Fibroblast of lung (primary cell): ENCODE results near the gene WDR87. TPM values are rescaled to one million over a fixed set of nuclear protein-coding genes. Genes with fewer than 3 reads are reported as not detected.
A peak's percentile ranks its signal among the peaks of the same experiment; 100 is the strongest.

Experiments
- DNase-seq, 2 donors: peaks; one replicate each; pipeline versions ENCODE4 v3.0.0 to v3.0.0-alpha.2; 2010; ENCODE audit warnings: low read depth in 2 of 2
- H2AFZ ChIP-seq: 2 replicates; pipeline ENCODE4 v1.5.1; 2012; ENCODE audit warnings: low read length, control low read depth, inconsistent platforms
- H3K27ac ChIP-seq: 2 replicates; pipeline ENCODE4 v1.5.1; 2011; ENCODE audit warnings: low read length, control low read depth; ENCODE audit not compliant: insufficient read depth
- H3K27me3 ChIP-seq: 2 replicates; pipeline ENCODE4 v1.5.1; 2011; ENCODE audit warnings: mild to moderate bottlenecking, low read length; ENCODE audit not compliant: control insufficient read depth, insufficient read depth
- H3K36me3 ChIP-seq: 2 replicates; pipeline ENCODE4 v1.5.1; 2011; ENCODE audit warnings: low read length; ENCODE audit not compliant: control insufficient read depth, insufficient read depth
- H3K4me1 ChIP-seq: 2 replicates; pipeline ENCODE4 v1.5.1; 2011; ENCODE audit warnings: low read length; ENCODE audit not compliant: control insufficient read depth, insufficient read depth; ENCODE audit errors: extremely low read depth
- H3K4me2 ChIP-seq: 2 replicates; pipeline ENCODE4 v1.5.1; 2011; ENCODE audit warnings: low read length, control low read depth; ENCODE audit not compliant: insufficient read depth; ENCODE audit errors: extremely low read depth
- H3K4me3 ChIP-seq, 4 experiments: fragments of 200-600 bp in 1 of 4; sonication (generic) in 1 of 4; replicated peaks in 1 of 4; 2 replicates each; pipeline ENCODE4 v1.5.1; 2011 to 2016; ENCODE audit warnings: low read length in 4 of 4, low read depth in 3 of 4, mild to moderate bottlenecking in 3 of 4, control low read depth in 2 of 4, inconsistent platforms in 1 of 4, mixed read lengths in 1 of 4; ENCODE audit not compliant: insufficient read depth in 1 of 4; ENCODE audit errors: control extremely low read depth in 1 of 4
- H3K79me2 ChIP-seq: 2 replicates; pipeline ENCODE4 v1.5.1; 2012; ENCODE audit warnings: mild to moderate bottlenecking, low read length, inconsistent platforms; ENCODE audit not compliant: control insufficient read depth, insufficient read depth
- H3K9ac ChIP-seq: 2 replicates; pipeline ENCODE4 v1.5.1; 2011; ENCODE audit warnings: mild to moderate bottlenecking, low read length, control low read depth; ENCODE audit not compliant: insufficient read depth
- H3K9me3 ChIP-seq: 2 replicates; pipeline ENCODE4 v1.5.1; 2012; ENCODE audit warnings: low read depth, low read length; ENCODE audit not compliant: control insufficient read depth, insufficient read depth
- H4K20me1 ChIP-seq: 2 replicates; pipeline ENCODE4 v1.5.1; 2011; ENCODE audit warnings: low read length; ENCODE audit not compliant: control insufficient read depth, insufficient read depth; ENCODE audit errors: extremely low read depth
- CTCF ChIP-seq, 2 donors: IDR thresholded peaks in 1 of 2; conservative IDR thresholded peaks in 1 of 2; 1 replicate in 1 of 2; 2 replicates in 1 of 2; pipeline ENCODE4 v1.5.1; 2011 to 2012; ENCODE audit warnings: low read length in 2 of 2, control low read depth in 1 of 2, inconsistent platforms in 1 of 2, low read depth in 1 of 2, mild to moderate bottlenecking in 1 of 2
- EZH2 ChIP-seq: IDR thresholded peaks from 2 replicates; pipeline ENCODE4 v1.5.1; 2012; ENCODE audit warnings: low read length, control low read depth, mild to moderate bottlenecking; ENCODE audit errors: missing control alignments
- polyA plus RNA-seq, 2 donors: library from polyadenylated mRNA; depleted of rRNA in 1 of 2; stranded (reverse) in 1 of 2; unstranded in 1 of 2; fragments of >200 nt; gene quantifications; 2 replicates each; pipeline ENCODE4 v1.2.1, GENCODE V29; 2011 to 2012; ENCODE audit warnings: missing spikeins in 1 of 2
- total RNA-seq: library from RNA; depleted of rRNA; stranded (reverse); fragments of >200 nt; gene quantifications from 2 replicates; pipeline ENCODE4 v1.2.1, GENCODE V29; 2014

The WDR87 gene
- total and polyA plus RNA-seq, 2 donors (not counting 1 experiment from before 2014, with no cell fraction given), result not detected

GRCh38 chr19:37855098-37855497, 51.3 kb downstream of the WDR87 start:
- Histone ChIP-seq H2AFZ (peak overlapping the region; percentile 41), H3K4me1 (no peaks in the 10 kb centered on the region), H3K27me3 (no peaks in the 10 kb centered on the region), H3K9ac (no peak overlapping the region), H3K4me3 (peak overlapping the region in 1 of 4 experiments; percentile 30), H3K79me2 (no peaks in the 10 kb centered on the region), H3K27ac (no peak overlapping the region), H3K36me3 (no peaks in the 10 kb centered on the region), H3K9me3 (no peaks in the 10 kb centered on the region), H4K20me1 (no peaks in the 10 kb centered on the region), H3K4me2 (no peak overlapping the region)
- DNase-seq, result peak; percentile 25 to 70
- no peak for TF ChIP-seq EZH2
- no peak for TF ChIP-seq CTCF (conservative IDR thresholded peaks at IDR 0.05 in 1 of 2, IDR thresholded peaks at IDR 0.05 in 1 of 2; ENCODE audit: low read depth in 1 of 2, low read length in 2 of 2)

GRCh38 chr19:37845932-37846331, 60.5 kb downstream of the WDR87 start:
- peak in 1 of 2 donors; percentile 69 for DNase-seq
- Histone ChIP-seq H3K9me3 (no peaks in the 10 kb centered on the region), H3K27ac (no peak overlapping the region), H3K4me1 (no peaks in the 10 kb centered on the region), H3K36me3 (no peaks in the 10 kb centered on the region), H3K9ac (no peak overlapping the region), H3K27me3 (no peaks in the 10 kb centered on the region), H4K20me1 (no peaks in the 10 kb centered on the region), H2AFZ (no peak overlapping the region), H3K4me2 (no peak overlapping the region), H3K4me3 (no peak overlapping the region), H3K79me2 (no peaks in the 10 kb centered on the region)
- TF ChIP-seq CTCF (conservative IDR thresholded peaks at IDR 0.05 in 1 of 2, IDR thresholded peaks at IDR 0.05 in 1 of 2; ENCODE audit: low read depth in 1 of 2, low read length in 2 of 2) (no peak), EZH2 (no peak)

Other genes with a start within 250 kb of the WDR87 start
- gene ZNF607, start 186.8 kb downstream of the WDR87 start, total RNA-seq, result 5.9 and 6.9 TPM in 2 replicates
- gene ZNF607, start 186.8 kb downstream of the WDR87 start, polyA plus RNA-seq, result 1.9 and 2.5 TPM in 2 replicates
- gene ZNF573, start 127.0 kb downstream of the WDR87 start, total RNA-seq, result 6.2 and 8.6 TPM in 2 replicates
- gene ZNF573, start 127.0 kb downstream of the WDR87 start, polyA plus RNA-seq, result 2.9 and 3.7 TPM in 2 replicates
- gene SIPA1L3, start 614 bp upstream of the WDR87 start, total RNA-seq, result 4.9 and 10.1 TPM in 2 replicates
- 3.7 and 6.2 TPM in 2 replicates for gene SIPA1L3, start 614 bp upstream of the WDR87 start, polyA plus RNA-seq